Esophagus squamous epithelium (tissue), 5 donors: ENCODE data around the gene GNAT3. TPM values are rescaled to one million over a fixed set of nuclear protein-coding genes. Genes with fewer than 3 reads are reported as not detected.

Source experiments
- DNase-seq: peaks from one replicate; lab custom pipeline; 2025; lab: John Stamatoyannopoulos, UW
- H3K27ac ChIP-seq, 4 donors: fragments of 200-600 bp; sonication (generic); one replicate each; pipeline ENCODE4 v1.5.1; 2016 to 2019; ENCODE audit warnings: mild to moderate bottlenecking in 1 of 4
- H3K27me3 ChIP-seq, 4 donors: fragments of 200-600 bp; sonication (generic); 1 replicate in 3 of 4; 2 replicates in 1 of 4; pipeline versions ENCODE4 v1.5.1 to v1.6.0; 2017 to 2021; ENCODE audit warnings: antibody characterized with exemption in 1 of 4
- H3K36me3 ChIP-seq, 3 donors: fragments of 200-600 bp; sonication (generic); one replicate each; pipeline ENCODE4 v1.5.1; 2016 to 2019
- H3K4me1 ChIP-seq, 3 donors: fragments of 200-600 bp; sonication (generic); one replicate each; pipeline ENCODE4 v1.5.1; 2017 to 2019
- H3K4me3 ChIP-seq, 4 donors: fragments of 200-600 bp; sonication (generic); 1 replicate in 3 of 4; 2 replicates in 1 of 4; pipeline ENCODE4 v1.5.1; 2016 to 2019; ENCODE audit warnings: mild to moderate bottlenecking in 2 of 4, moderate library complexity in 1 of 4
- H3K9me3 ChIP-seq, 3 donors: fragments of 200-600 bp; sonication (generic); one replicate each; pipeline ENCODE4 v1.5.1; 2016 to 2019
- POLR2A ChIP-seq, 4 donors: fragments of 450-650 bp; IDR thresholded peaks; one replicate each; pipeline ENCODE4 v1.6.1; 2017; ENCODE audit warnings: antibody characterized with exemption in 4 of 4, mild to moderate bottlenecking in 4 of 4, moderate library complexity in 3 of 4
- WGBS, 2 donors: methylation state at CpG; one replicate each; pipeline ENCODE4 v1.1.5; 2018; 5-methylcytosine and 5-hydroxymethylcytosine counted together
- intact Hi-C: fragments of 100-400 bp; cut with DNase I; formaldehyde crosslinking; loops from one replicate; pipeline ENCODE4 v1.15.0; 2022
- total RNA-seq, 4 donors: library from RNA; depleted of rRNA; stranded (reverse); fragments of >200 nt; gene quantifications; one replicate each; pipeline ENCODE4 v1.1.0, GENCODE V29; 2016
- TF ChIP-seq, protein P1 (sequence below), 6 experiments: fragments of 450-650 bp in 4 of 6; fragments of 200-600 bp in 2 of 6; sonication (generic) in 2 of 6; IDR thresholded peaks; one replicate each; pipeline ENCODE4 v1.5.1; 2016 to 2019; ENCODE audit warnings: antibody characterized with exemption in 6 of 6, mild to moderate bottlenecking in 4 of 6, moderate library complexity in 4 of 6
- donor health status: DM: yes; HTN: yes; CAD: no.

Gene GNAT3
- total RNA-seq, 4 donors from 2014 or later: not detected

DNA sequence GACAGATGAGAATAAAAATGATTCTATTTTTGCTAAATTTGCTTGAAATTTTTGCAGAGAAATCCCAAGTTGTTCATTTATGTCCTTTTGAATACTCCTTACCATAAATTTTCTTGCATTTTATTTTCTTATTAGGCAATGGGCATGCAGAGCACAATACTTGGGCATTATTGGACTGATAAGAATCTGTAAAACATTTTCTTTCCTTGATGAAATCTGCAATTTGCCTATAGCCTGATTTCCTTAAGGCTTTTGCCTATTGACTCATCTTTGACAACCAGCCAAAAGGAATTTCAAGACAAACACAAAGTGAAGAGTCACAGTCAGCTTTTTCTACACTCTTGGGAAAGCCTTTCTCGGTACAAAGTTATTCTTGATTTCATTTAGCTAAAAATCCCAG, 30.5 kb upstream of the GNAT3 start:
- Histone ChIP-seq H3K4me1 (peaks cover 0 to 17% (median 3%) of the 10 kb centered on the region in 3 donors), H3K27ac (peak overlapping the region in 2 of 4 donors; percentile 6), H3K9me3 (peaks cover 0 to 13% (median 6%) of the 10 kb centered on the region in 3 donors), H3K36me3 (no peaks in the 10 kb centered on the region), H3K4me3 (no peak overlapping the region), H3K27me3 (no peaks in the 10 kb centered on the region)
- intact Hi-C loops: no loop called here
- 25 to 33% methylated on average over 1 of the region's 1 CpG for WGBS, 2 donors
- TF ChIP-seq, protein P1, sequence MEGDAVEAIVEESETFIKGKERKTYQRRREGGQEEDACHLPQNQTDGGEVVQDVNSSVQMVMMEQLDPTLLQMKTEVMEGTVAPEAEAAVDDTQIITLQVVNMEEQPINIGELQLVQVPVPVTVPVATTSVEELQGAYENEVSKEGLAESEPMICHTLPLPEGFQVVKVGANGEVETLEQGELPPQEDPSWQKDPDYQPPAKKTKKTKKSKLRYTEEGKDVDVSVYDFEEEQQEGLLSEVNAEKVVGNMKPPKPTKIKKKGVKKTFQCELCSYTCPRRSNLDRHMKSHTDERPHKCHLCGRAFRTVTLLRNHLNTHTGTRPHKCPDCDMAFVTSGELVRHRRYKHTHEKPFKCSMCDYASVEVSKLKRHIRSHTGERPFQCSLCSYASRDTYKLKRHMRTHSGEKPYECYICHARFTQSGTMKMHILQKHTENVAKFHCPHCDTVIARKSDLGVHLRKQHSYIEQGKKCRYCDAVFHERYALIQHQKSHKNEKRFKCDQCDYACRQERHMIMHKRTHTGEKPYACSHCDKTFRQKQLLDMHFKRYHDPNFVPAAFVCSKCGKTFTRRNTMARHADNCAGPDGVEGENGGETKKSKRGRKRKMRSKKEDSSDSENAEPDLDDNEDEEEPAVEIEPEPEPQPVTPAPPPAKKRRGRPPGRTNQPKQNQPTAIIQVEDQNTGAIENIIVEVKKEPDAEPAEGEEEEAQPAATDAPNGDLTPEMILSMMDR (IDR thresholded peaks at IDR 0.05): no peak
- TF ChIP-seq POLR2A (IDR thresholded peaks at IDR 0.05): no peak
- no peak for DNase-seq

GRCh38 chr7:80540836-80541235, 29.0 kb upstream of the GNAT3 start:
- no peak overlapping the region for H3K4me3 ChIP-seq
- no peaks in the 10 kb centered on the region for H3K36me3 ChIP-seq
- no peak for DNase-seq
- H3K9me3 ChIP-seq: peaks cover 0 to 13% (median 6%) of the 10 kb centered on the region in 3 donors
- 44 to 58% methylated on average over 3 of the region's 3 CpGs for WGBS, 2 donors
- no peak for TF ChIP-seq POLR2A (IDR thresholded peaks at IDR 0.05)
- TF ChIP-seq, protein P1 (IDR thresholded peaks at IDR 0.05): no peak
- H3K4me1 ChIP-seq: peaks cover 0 to 17% (median 3%) of the 10 kb centered on the region in 3 donors
- H3K27ac ChIP-seq: no peak overlapping the region
- H3K27me3 ChIP-seq: no peaks in the 10 kb centered on the region
- intact Hi-C loops: no loop called here

GRCh38 chr7:80537091-80537490, 25.2 kb upstream of the GNAT3 start:
- Histone ChIP-seq H3K27ac (no peak overlapping the region), H3K4me3 (no peak overlapping the region), H3K4me1 (peaks cover 0 to 5% (median 0%) of the 10 kb centered on the region in 3 donors), H3K36me3 (no peaks in the 10 kb centered on the region), H3K9me3 (no peaks in the 10 kb centered on the region), H3K27me3 (no peaks in the 10 kb centered on the region)
- WGBS, 2 donors: 88 to 96% methylated on average over 2 of the region's 2 CpGs
- TF ChIP-seq, protein P1 (IDR thresholded peaks at IDR 0.05): no peak
- TF ChIP-seq POLR2A (IDR thresholded peaks at IDR 0.05): no peak
- DNase-seq: no peak
- intact Hi-C loops: no loop called here

GRCh38 chr7:80536426-80536825, 24.6 kb upstream of the GNAT3 start:
- DNase-seq: no peak
- no peaks in the 10 kb centered on the region for H3K36me3 ChIP-seq
- WGBS, 2 donors: 75 to 87% methylated on average over 2 of the region's 2 CpGs
- intact Hi-C loops: no loop called here
- TF ChIP-seq, protein P1 (IDR thresholded peaks at IDR 0.05): no peak
- no peak for TF ChIP-seq POLR2A (IDR thresholded peaks at IDR 0.05)
- H3K27ac ChIP-seq: no peak overlapping the region
- no peaks in the 10 kb centered on the region for H3K27me3 ChIP-seq
- peaks cover 0 to 5% (median 0%) of the 10 kb centered on the region in 3 donors for H3K4me1 ChIP-seq
- H3K4me3 ChIP-seq: no peak overlapping the region
- H3K9me3 ChIP-seq: no peaks in the 10 kb centered on the region

- intact Hi-C loops: no loop called here
- Histone ChIP-seq H3K27me3 (no peaks in the 10 kb centered on the region), H3K9me3 (no peaks in the 10 kb centered on the region), H3K27ac (no peak overlapping the region), H3K4me3 (no peak overlapping the region), H3K4me1 (peaks cover 0 to 5% (median 0%) of the 10 kb centered on the region in 3 donors), H3K36me3 (no peaks in the 10 kb centered on the region)
- TF ChIP-seq, protein P1 (IDR thresholded peaks at IDR 0.05): no peak
- no peak for TF ChIP-seq POLR2A (IDR thresholded peaks at IDR 0.05)
- DNase-seq: no peak
- WGBS, 2 donors: 20 to 44% methylated on average over 1 of the region's 1 CpG
Observed at GRCh38 chr7:80533287-80533686, 21.4 kb upstream of the GNAT3 start.
